Ishikawa (cell line): Measurements from ENCODE around the gene C19orf67.

Experiments
- CEBPB ChIP-seq: IDR thresholded peaks from 2 replicates; pipeline ENCODE4 v1.6.1; 2012
- CREB1 ChIP-seq: IDR thresholded peaks from 2 replicates; pipeline ENCODE4 v1.6.1; 2012; ENCODE audit warnings: low read depth
- EGR1 ChIP-seq: IDR thresholded peaks from 2 replicates; pipeline ENCODE4 v1.6.1; 2012
- EP300 ChIP-seq: IDR thresholded peaks from 2 replicates; pipeline ENCODE4 v1.6.1; 2012; ENCODE audit warnings: borderline replicate concordance
- FOXM1 ChIP-seq: IDR thresholded peaks from 2 replicates; pipeline ENCODE4 v1.6.1; 2012; ENCODE audit warnings: low read depth, borderline replicate concordance
- RAD21 ChIP-seq: IDR thresholded peaks from 2 replicates; pipeline ENCODE4 v1.6.1; 2012; ENCODE audit warnings: low read depth
- TAF1 ChIP-seq: IDR thresholded peaks from 2 replicates; pipeline ENCODE4 v1.6.1; 2012; ENCODE audit warnings: low read depth, mild to moderate bottlenecking
- TCF12 ChIP-seq: IDR thresholded peaks from 2 replicates; pipeline ENCODE4 v1.6.1; 2012; ENCODE audit warnings: low read depth
- TEAD4 ChIP-seq: IDR thresholded peaks from 2 replicates; pipeline ENCODE4 v1.6.1; 2012
- YY1 ChIP-seq: IDR thresholded peaks from 2 replicates; pipeline ENCODE4 v1.6.1; 2012; ENCODE audit warnings: low read depth
- ZBTB7A ChIP-seq: IDR thresholded peaks from 2 replicates; pipeline ENCODE4 v1.6.1; 2012; ENCODE audit warnings: low read depth
- TF ChIP-seq, protein P1 (sequence below): IDR thresholded peaks from 2 replicates; pipeline ENCODE4 v1.6.1; 2012; ENCODE audit warnings: low read depth, mild to moderate bottlenecking
- TF ChIP-seq, protein P2 (sequence below): IDR thresholded peaks from 2 replicates; pipeline ENCODE4 v1.6.1; 2012
- TF ChIP-seq, protein P3 (sequence below): IDR thresholded peaks from 2 replicates; pipeline ENCODE4 v1.6.1; 2012

DNA sequence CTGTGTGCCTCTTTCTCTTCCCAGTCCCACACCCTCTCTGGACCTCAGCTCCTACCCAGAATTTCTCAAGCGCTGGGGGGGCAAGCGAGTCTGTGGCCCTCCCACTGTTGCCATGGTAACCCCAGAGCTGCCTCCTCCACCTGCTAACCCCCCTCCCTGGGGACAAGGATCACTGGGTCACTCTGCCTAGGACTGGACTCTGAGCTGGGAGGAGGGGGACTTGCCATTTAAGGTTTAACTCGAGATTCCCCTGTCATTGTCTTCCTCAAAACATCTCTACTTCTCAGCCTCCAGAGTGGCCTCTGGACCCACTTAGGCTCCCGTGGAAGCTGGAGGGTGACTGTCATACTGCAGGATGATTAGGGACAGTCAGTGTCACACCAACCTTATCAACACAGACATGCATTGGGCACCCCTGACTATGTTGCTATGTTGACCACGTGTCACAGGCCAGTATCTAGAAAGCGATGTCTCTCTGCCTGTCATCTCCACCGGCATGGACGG is 25.9 kb downstream of the C19orf67 start:
- TF ChIP-seq CEBPB (no peak), YY1 (no peak), EP300 (no peak), RAD21 (no peak), TAF1 (no peak), CREB1 (no peak), ZBTB7A (no peak), EGR1 (no peak), FOXM1 (no peak), TCF12 (no peak), TEAD4 (no peak)
- TF ChIP-seq, protein P1, sequence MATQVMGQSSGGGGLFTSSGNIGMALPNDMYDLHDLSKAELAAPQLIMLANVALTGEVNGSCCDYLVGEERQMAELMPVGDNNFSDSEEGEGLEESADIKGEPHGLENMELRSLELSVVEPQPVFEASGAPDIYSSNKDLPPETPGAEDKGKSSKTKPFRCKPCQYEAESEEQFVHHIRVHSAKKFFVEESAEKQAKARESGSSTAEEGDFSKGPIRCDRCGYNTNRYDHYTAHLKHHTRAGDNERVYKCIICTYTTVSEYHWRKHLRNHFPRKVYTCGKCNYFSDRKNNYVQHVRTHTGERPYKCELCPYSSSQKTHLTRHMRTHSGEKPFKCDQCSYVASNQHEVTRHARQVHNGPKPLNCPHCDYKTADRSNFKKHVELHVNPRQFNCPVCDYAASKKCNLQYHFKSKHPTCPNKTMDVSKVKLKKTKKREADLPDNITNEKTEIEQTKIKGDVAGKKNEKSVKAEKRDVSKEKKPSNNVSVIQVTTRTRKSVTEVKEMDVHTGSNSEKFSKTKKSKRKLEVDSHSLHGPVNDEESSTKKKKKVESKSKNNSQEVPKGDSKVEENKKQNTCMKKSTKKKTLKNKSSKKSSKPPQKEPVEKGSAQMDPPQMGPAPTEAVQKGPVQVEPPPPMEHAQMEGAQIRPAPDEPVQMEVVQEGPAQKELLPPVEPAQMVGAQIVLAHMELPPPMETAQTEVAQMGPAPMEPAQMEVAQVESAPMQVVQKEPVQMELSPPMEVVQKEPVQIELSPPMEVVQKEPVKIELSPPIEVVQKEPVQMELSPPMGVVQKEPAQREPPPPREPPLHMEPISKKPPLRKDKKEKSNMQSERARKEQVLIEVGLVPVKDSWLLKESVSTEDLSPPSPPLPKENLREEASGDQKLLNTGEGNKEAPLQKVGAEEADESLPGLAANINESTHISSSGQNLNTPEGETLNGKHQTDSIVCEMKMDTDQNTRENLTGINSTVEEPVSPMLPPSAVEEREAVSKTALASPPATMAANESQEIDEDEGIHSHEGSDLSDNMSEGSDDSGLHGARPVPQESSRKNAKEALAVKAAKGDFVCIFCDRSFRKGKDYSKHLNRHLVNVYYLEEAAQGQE = no peak
- TF ChIP-seq, protein P2, sequence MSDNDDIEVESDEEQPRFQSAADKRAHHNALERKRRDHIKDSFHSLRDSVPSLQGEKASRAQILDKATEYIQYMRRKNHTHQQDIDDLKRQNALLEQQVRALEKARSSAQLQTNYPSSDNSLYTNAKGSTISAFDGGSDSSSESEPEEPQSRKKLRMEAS = no peak
- TF ChIP-seq, protein P3, sequence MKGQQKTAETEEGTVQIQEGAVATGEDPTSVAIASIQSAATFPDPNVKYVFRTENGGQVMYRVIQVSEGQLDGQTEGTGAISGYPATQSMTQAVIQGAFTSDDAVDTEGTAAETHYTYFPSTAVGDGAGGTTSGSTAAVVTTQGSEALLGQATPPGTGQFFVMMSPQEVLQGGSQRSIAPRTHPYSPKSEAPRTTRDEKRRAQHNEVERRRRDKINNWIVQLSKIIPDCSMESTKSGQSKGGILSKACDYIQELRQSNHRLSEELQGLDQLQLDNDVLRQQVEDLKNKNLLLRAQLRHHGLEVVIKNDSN = no peak
